Measurements from ENCODE around the gene KRTAP10-6.
"Not testable (repeated sequence)": the region's sequence is repeated elsewhere in the genome, so short reads cannot be mapped to it uniquely, and the experiment has no call there.

DNA sequence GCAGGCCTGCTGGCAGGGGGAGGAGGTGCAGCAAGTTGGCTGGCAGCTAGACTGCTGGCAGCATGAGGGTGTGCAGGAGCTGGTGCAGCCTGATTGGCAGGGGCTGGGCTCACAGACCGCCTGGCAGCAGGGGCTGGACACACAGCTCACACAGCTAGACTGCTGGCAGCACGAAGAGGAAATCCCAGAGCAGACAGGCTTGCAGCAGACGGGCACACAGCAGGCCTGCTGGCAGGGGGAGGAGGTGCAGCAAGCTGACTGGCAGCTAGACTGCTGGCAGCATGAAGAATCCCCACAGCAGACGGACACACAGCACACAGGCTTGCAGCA lies 539 bp downstream of the KRTAP10-6 start:
- not testable (repeated sequence) for TF ChIP-seq CTCF, POLR2A (IDR thresholded peaks at IDR 0.05)

Measured in body of pancreas (tissue), 4 donors.